Measurements from ENCODE around the gene SAYSD1. TPM values are rescaled to one million over a fixed set of nuclear protein-coding genes. Genes with fewer than 3 reads are reported as not detected.

Gene SAYSD1
- total and polyA plus RNA-seq, 2 experiments from 2014 or later: 8.2 to 10.0 TPM

DNA sequence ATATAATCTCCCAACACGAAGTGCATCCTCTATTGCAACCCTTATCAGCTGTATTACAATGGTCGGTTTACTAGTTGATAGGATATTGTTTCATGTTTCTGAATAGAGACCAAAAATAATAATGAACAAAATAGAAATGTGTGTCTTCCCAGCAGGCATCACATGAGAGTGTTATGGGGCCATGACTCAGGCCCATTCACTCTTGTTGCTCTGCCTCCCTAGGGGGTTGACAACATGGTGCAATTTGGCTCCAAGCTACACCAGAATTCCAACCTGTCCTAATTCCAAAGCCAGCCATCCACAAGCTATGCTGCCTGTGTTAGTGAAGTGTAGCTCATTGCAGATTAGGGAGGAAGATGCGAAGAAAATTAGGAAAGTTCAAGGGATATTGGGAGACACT lies 13.1 kb upstream of the SAYSD1 start:
- H3K27me3 ChIP-seq (ENCODE audit: insufficient read depth): no peaks in the 10 kb centered on the region
- no peaks in the 10 kb centered on the region for H3F3A ChIP-seq (replicated peaks; ENCODE audit: low read depth)
- DNase-seq (ENCODE audit: low spot score) (no peak), ATAC-seq (no peak)
- H3K27ac ChIP-seq (ENCODE audit: low read depth): no peak overlapping the region
- H3K4me3 ChIP-seq: no peak overlapping the region
- no peaks in the 10 kb centered on the region for H3K79me2 ChIP-seq (replicated peaks; ENCODE audit: insufficient read depth)
- no peak for TF ChIP-seq ZNF114 (CRISPR knock-in tag; IDR thresholded peaks at IDR 0.05)
- no peak for TF ChIP-seq POLR2AphosphoS5 (IDR thresholded peaks at IDR 0.05; ENCODE audit: low read depth)
- no peak for TF ChIP-seq EZH2phosphoT487 (IDR thresholded peaks at IDR 0.05; ENCODE audit: unreplicated experiment)
- no peak for TF ChIP-seq NANOG (IDR thresholded peaks at IDR 0.05; ENCODE audit: borderline replicate concordance)
- TF ChIP-seq JUNB (IDR thresholded peaks at IDR 0.05; ENCODE audit: unreplicated experiment): no peak
- TF ChIP-seq STAT1 (IDR thresholded peaks at IDR 0.05; ENCODE audit: unreplicated experiment): no peak
- no peak for TF ChIP-seq ZNF331 (CRISPR knock-in tag; IDR thresholded peaks at IDR 0.05; ENCODE audit: low read depth)
- TF ChIP-seq, protein P1, sequence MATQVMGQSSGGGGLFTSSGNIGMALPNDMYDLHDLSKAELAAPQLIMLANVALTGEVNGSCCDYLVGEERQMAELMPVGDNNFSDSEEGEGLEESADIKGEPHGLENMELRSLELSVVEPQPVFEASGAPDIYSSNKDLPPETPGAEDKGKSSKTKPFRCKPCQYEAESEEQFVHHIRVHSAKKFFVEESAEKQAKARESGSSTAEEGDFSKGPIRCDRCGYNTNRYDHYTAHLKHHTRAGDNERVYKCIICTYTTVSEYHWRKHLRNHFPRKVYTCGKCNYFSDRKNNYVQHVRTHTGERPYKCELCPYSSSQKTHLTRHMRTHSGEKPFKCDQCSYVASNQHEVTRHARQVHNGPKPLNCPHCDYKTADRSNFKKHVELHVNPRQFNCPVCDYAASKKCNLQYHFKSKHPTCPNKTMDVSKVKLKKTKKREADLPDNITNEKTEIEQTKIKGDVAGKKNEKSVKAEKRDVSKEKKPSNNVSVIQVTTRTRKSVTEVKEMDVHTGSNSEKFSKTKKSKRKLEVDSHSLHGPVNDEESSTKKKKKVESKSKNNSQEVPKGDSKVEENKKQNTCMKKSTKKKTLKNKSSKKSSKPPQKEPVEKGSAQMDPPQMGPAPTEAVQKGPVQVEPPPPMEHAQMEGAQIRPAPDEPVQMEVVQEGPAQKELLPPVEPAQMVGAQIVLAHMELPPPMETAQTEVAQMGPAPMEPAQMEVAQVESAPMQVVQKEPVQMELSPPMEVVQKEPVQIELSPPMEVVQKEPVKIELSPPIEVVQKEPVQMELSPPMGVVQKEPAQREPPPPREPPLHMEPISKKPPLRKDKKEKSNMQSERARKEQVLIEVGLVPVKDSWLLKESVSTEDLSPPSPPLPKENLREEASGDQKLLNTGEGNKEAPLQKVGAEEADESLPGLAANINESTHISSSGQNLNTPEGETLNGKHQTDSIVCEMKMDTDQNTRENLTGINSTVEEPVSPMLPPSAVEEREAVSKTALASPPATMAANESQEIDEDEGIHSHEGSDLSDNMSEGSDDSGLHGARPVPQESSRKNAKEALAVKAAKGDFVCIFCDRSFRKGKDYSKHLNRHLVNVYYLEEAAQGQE (IDR thresholded peaks at IDR 0.05; ENCODE audit: unreplicated experiment): no peak
- no peak for TF ChIP-seq EZH2 (IDR thresholded peaks at IDR 0.05; ENCODE audit: low read depth, unreplicated experiment)
- TF ChIP-seq, protein P2, sequence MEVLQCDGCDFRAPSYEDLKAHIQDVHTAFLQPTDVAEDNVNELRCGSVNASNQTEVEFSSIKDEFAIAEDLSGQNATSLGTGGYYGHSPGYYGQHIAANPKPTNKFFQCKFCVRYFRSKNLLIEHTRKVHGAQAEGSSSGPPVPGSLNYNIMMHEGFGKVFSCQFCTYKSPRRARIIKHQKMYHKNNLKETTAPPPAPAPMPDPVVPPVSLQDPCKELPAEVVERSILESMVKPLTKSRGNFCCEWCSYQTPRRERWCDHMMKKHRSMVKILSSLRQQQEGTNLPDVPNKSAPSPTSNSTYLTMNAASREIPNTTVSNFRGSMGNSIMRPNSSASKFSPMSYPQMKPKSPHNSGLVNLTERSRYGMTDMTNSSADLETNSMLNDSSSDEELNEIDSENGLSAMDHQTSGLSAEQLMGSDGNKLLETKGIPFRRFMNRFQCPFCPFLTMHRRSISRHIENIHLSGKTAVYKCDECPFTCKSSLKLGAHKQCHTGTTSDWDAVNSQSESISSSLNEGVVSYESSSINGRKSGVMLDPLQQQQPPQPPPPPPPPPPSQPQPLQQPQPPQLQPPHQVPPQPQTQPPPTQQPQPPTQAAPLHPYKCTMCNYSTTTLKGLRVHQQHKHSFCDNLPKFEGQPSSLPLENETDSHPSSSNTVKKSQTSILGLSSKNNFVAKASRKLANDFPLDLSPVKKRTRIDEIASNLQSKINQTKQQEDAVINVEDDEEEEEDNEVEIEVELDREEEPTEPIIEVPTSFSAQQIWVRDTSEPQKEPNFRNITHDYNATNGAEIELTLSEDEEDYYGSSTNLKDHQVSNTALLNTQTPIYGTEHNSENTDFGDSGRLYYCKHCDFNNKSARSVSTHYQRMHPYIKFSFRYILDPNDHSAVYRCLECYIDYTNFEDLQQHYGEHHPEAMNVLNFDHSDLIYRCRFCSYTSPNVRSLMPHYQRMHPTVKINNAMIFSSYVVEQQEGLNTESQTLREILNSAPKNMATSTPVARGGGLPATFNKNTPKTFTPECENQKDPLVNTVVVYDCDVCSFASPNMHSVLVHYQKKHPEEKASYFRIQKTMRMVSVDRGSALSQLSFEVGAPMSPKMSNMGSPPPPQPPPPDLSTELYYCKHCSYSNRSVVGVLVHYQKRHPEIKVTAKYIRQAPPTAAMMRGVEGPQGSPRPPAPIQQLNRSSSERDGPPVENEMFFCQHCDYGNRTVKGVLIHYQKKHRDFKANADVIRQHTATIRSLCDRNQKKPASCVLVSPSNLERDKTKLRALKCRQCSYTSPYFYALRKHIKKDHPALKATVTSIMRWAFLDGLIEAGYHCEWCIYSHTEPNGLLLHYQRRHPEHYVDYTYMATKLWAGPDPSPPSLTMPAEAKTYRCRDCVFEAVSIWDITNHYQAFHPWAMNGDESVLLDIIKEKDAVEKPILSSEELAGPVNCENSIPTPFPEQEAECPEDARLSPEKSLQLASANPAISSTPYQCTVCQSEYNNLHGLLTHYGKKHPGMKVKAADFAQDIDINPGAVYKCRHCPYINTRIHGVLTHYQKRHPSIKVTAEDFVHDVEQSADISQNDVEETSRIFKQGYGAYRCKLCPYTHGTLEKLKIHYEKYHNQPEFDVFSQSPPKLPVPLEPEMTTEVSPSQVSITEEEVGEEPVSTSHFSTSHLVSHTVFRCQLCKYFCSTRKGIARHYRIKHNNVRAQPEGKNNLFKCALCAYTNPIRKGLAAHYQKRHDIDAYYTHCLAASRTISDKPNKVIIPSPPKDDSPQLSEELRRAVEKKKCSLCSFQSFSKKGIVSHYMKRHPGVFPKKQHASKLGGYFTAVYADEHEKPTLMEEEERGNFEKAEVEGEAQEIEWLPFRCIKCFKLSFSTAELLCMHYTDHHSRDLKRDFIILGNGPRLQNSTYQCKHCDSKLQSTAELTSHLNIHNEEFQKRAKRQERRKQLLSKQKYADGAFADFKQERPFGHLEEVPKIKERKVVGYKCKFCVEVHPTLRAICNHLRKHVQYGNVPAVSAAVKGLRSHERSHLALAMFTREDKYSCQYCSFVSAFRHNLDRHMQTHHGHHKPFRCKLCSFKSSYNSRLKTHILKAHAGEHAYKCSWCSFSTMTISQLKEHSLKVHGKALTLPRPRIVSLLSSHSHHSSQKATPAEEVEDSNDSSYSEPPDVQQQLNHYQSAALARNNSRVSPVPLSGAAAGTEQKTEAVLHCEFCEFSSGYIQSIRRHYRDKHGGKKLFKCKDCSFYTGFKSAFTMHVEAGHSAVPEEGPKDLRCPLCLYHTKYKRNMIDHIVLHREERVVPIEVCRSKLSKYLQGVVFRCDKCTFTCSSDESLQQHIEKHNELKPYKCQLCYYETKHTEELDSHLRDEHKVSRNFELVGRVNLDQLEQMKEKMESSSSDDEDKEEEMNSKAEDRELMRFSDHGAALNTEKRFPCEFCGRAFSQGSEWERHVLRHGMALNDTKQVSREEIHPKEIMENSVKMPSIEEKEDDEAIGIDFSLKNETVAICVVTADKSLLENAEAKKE (CRISPR knock-in tag; IDR thresholded peaks at IDR 0.05): no peak
- TF ChIP-seq, protein P3, sequence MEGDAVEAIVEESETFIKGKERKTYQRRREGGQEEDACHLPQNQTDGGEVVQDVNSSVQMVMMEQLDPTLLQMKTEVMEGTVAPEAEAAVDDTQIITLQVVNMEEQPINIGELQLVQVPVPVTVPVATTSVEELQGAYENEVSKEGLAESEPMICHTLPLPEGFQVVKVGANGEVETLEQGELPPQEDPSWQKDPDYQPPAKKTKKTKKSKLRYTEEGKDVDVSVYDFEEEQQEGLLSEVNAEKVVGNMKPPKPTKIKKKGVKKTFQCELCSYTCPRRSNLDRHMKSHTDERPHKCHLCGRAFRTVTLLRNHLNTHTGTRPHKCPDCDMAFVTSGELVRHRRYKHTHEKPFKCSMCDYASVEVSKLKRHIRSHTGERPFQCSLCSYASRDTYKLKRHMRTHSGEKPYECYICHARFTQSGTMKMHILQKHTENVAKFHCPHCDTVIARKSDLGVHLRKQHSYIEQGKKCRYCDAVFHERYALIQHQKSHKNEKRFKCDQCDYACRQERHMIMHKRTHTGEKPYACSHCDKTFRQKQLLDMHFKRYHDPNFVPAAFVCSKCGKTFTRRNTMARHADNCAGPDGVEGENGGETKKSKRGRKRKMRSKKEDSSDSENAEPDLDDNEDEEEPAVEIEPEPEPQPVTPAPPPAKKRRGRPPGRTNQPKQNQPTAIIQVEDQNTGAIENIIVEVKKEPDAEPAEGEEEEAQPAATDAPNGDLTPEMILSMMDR (conservative IDR thresholded peaks at IDR 0.05; ENCODE audit: low read depth in 2 of 2): no peak
- no peak for TF ChIP-seq CREB1 (CRISPR knock-in tag; IDR thresholded peaks at IDR 0.05; ENCODE audit: low read depth)
- TF ChIP-seq, protein P4, sequence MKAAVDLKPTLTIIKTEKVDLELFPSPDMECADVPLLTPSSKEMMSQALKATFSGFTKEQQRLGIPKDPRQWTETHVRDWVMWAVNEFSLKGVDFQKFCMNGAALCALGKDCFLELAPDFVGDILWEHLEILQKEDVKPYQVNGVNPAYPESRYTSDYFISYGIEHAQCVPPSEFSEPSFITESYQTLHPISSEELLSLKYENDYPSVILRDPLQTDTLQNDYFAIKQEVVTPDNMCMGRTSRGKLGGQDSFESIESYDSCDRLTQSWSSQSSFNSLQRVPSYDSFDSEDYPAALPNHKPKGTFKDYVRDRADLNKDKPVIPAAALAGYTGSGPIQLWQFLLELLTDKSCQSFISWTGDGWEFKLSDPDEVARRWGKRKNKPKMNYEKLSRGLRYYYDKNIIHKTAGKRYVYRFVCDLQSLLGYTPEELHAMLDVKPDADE (IDR thresholded peaks at IDR 0.05): no peak
- peaks cover 16% of the 10 kb centered on the region; the same call in 2 of the 3 replicates for H3K4me1 Mint-ChIP-seq
- peaks cover 5% of the 10 kb centered on the region for H3K9me2 ChIP-seq (ENCODE audit: insufficient read depth)
- no peak overlapping the region for H3K4me2 ChIP-seq
- H3K36me3 ChIP-seq (ENCODE audit: insufficient read depth): no peaks in the 10 kb centered on the region
- peaks cover 3% of the 10 kb centered on the region for H3K27me3 Mint-ChIP-seq (ENCODE audit: insufficient read depth, low read depth, poor library complexity)
- H4K20me1 ChIP-seq (replicated peaks; ENCODE audit: insufficient read depth): no peaks in the 10 kb centered on the region
- peaks cover 15% of the 10 kb centered on the region for H3K4me1 ChIP-seq (ENCODE audit: insufficient read depth)
- H3K9me3 Mint-ChIP-seq: no peaks in the 10 kb centered on the region
- no peak overlapping the region for H2AFZ ChIP-seq
- H3K4me3 Mint-ChIP-seq: no peak overlapping the region
- no peak overlapping the region for H3K27ac Mint-ChIP-seq
- H3K36me3 Mint-ChIP-seq (ENCODE audit: low read depth): no peaks in the 10 kb centered on the region
